ENCODE measurements around the gene RTN4RL2. TPM values are rescaled to one million over a fixed set of nuclear protein-coding genes. Genes with fewer than 3 reads are reported as not detected.

RTN4RL2 gene
- total and polyA plus RNA-seq, 9 of the 15 experiments (the other 6 are each of a cell fraction or from before 2014, with no cell fraction given): 0.06 to 1.9 (median 0.34) TPM; not detected in 4

GRCh38 chr11:57424792-57425564, 35.4 kb upstream of the RTN4RL2 start (continued):
- TF ChIP-seq DMBX1 (CRISPR knock-in tag; IDR thresholded peaks at IDR 0.05; ENCODE audit: borderline replicate concordance) (peak; percentile 86), TCF3 (CRISPR knock-in tag; IDR thresholded peaks at IDR 0.05) (peak; percentile 99), GATAD2A (IDR thresholded peaks at IDR 0.05) (no peak; the same call in 1 of the 2 replicates), MYC (IDR thresholded peaks at IDR 0.05; ENCODE audit: low read depth, low read length) (peak; percentile 96), MYC (CRISPR knock-in tag; IDR thresholded peaks at IDR 0.05; ENCODE audit: borderline replicate concordance, low read depth) (no peak), HSF4 (CRISPR knock-in tag; IDR thresholded peaks at IDR 0.05; ENCODE audit: borderline replicate concordance) (no peak), TBP (optimal IDR thresholded peaks at IDR 0.05; ENCODE audit: low read depth, low read length) (peak; percentile 54), ZNF766 (CRISPR knock-in tag; conservative IDR thresholded peaks at IDR 0.05) (peak; percentile 90), MCM2 (IDR thresholded peaks at IDR 0.05; ENCODE audit: low read depth) (no peak), SIRT6 (IDR thresholded peaks at IDR 0.05; ENCODE audit: low read depth, low read length) (no peak), TAL1 (IDR thresholded peaks at IDR 0.05) (peak; percentile 96), STAT5A (IDR thresholded peaks at IDR 0.05; ENCODE audit: borderline replicate concordance, low read length) (peak; percentile 96), ZNF311 (CRISPR knock-in tag; IDR thresholded peaks at IDR 0.05) (peak; percentile 58; the same call in 1 of the 2 replicates), MEIS2 (IDR thresholded peaks at IDR 0.05; ENCODE audit: partially characterized antibody) (peak; percentile 86), KLF6 (CRISPR knock-in tag; IDR thresholded peaks at IDR 0.05; ENCODE audit: borderline replicate concordance) (no peak), FOS (IDR thresholded peaks at IDR 0.05; ENCODE audit: extremely low read depth, insufficient read length) (peak; percentile 55)
- TF ChIP-seq, protein P1, sequence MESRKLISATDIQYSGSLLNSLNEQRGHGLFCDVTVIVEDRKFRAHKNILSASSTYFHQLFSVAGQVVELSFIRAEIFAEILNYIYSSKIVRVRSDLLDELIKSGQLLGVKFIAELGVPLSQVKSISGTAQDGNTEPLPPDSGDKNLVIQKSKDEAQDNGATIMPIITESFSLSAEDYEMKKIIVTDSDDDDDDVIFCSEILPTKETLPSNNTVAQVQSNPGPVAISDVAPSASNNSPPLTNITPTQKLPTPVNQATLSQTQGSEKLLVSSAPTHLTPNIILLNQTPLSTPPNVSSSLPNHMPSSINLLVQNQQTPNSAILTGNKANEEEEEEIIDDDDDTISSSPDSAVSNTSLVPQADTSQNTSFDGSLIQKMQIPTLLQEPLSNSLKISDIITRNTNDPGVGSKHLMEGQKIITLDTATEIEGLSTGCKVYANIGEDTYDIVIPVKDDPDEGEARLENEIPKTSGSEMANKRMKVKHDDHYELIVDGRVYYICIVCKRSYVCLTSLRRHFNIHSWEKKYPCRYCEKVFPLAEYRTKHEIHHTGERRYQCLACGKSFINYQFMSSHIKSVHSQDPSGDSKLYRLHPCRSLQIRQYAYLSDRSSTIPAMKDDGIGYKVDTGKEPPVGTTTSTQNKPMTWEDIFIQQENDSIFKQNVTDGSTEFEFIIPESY (CRISPR knock-in tag; IDR thresholded peaks at IDR 0.05): peak; percentile 79
- TF ChIP-seq, protein P2, sequence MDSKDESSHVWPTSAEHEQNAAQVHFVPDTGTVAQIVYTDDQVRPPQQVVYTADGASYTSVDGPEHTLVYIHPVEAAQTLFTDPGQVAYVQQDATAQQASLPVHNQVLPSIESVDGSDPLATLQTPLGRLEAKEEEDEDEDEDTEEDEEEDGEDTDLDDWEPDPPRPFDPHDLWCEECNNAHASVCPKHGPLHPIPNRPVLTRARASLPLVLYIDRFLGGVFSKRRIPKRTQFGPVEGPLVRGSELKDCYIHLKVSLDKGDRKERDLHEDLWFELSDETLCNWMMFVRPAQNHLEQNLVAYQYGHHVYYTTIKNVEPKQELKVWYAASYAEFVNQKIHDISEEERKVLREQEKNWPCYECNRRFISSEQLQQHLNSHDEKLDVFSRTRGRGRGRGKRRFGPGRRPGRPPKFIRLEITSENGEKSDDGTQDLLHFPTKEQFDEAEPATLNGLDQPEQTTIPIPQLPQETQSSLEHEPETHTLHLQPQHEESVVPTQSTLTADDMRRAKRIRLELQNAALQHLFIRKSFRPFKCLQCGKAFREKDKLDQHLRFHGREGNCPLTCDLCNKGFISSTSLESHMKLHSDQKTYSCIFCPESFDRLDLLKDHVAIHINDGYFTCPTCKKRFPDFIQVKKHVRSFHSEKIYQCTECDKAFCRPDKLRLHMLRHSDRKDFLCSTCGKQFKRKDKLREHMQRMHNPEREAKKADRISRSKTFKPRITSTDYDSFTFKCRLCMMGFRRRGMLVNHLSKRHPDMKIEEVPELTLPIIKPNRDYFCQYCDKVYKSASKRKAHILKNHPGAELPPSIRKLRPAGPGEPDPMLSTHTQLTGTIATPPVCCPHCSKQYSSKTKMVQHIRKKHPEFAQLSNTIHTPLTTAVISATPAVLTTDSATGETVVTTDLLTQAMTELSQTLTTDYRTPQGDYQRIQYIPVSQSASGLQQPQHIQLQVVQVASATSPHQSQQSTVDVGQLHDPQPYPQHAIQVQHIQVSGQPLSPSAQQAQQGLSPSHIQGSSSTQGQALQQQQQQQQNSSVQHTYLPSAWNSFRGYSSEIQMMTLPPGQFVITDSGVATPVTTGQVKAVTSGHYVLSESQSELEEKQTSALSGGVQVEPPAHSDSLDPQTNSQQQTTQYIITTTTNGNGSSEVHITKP (IDR thresholded peaks at IDR 0.05; ENCODE audit: partially characterized antibody): peak; percentile 27
- TF ChIP-seq, protein P3, sequence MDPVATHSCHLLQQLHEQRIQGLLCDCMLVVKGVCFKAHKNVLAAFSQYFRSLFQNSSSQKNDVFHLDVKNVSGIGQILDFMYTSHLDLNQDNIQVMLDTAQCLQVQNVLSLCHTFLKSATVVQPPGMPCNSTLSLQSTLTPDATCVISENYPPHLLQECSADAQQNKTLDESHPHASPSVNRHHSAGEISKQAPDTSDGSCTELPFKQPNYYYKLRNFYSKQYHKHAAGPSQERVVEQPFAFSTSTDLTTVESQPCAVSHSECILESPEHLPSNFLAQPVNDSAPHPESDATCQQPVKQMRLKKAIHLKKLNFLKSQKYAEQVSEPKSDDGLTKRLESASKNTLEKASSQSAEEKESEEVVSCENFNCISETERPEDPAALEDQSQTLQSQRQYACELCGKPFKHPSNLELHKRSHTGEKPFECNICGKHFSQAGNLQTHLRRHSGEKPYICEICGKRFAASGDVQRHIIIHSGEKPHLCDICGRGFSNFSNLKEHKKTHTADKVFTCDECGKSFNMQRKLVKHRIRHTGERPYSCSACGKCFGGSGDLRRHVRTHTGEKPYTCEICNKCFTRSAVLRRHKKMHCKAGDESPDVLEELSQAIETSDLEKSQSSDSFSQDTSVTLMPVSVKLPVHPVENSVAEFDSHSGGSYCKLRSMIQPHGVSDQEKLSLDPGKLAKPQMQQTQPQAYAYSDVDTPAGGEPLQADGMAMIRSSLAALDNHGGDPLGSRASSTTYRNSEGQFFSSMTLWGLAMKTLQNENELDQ (CRISPR knock-in tag; IDR thresholded peaks at IDR 0.05; ENCODE audit: borderline replicate concordance): no peak
- TF ChIP-seq, protein P4, sequence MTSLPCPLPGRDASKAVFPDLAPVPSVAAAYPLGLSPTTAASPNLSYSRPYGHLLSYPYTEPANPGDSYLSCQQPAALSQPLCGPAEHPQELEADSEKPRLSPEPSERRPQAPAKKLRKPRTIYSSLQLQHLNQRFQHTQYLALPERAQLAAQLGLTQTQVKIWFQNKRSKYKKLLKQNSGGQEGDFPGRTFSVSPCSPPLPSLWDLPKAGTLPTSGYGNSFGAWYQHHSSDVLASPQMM (CRISPR knock-in tag; IDR thresholded peaks at IDR 0.05): no peak
